Liver (tissue), 3 donors: ENCODE results near the gene CCR5AS.

Experiments used
- FOXA1 ChIP-seq: IDR thresholded peaks from 2 replicates; pipeline ENCODE4 v1.6.1; 2016; ENCODE audit warnings: antibody characterized with exemption
- HNF4G ChIP-seq: IDR thresholded peaks from 2 replicates; pipeline ENCODE4 v1.6.1; 2016; ENCODE audit warnings: antibody characterized with exemption
- JUND ChIP-seq, 2 donors: IDR thresholded peaks; 2 replicates each; pipeline ENCODE4 v1.6.1; 2016; ENCODE audit warnings: antibody characterized with exemption in 2 of 2
- YY1 ChIP-seq: IDR thresholded peaks from 2 replicates; pipeline ENCODE4 v1.6.1; 2016; ENCODE audit warnings: antibody characterized with exemption, mild to moderate bottlenecking
- TF ChIP-seq, protein P1 (sequence below): fragments of 150-350 bp; IDR thresholded peaks from 2 replicates; pipeline ENCODE4 v1.5.1; 2017; ENCODE audit warnings: improper control_type of control experiment, low read depth, low read length; ENCODE audit not compliant: missing input control
- donor health status: healthy.
- donor health status: healthy.

DNA sequence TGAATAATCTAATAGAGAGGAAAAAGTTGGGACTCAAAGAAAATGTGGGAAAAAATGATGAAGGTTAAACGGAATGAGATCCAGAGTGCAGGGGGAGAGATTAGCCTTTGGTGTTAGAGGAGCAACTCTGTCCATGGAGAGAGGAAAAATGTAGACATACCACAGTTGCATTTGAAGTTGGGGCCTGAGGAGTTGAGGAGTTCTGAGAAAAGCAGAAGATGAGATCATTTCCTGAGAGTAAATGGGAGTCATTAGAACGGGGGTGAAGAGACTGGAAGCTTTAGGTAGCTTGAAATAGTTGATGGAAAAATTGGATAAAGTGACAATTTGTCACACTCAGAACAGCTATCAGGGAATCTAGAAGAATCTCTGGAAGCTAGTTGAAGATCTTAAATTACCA, 7.3 kb downstream of the CCR5AS start:
- TF ChIP-seq JUND (IDR thresholded peaks at IDR 0.05) (no peak), HNF4G (no peak), YY1 (no peak), FOXA1 (no peak)
- TF ChIP-seq, protein P1, sequence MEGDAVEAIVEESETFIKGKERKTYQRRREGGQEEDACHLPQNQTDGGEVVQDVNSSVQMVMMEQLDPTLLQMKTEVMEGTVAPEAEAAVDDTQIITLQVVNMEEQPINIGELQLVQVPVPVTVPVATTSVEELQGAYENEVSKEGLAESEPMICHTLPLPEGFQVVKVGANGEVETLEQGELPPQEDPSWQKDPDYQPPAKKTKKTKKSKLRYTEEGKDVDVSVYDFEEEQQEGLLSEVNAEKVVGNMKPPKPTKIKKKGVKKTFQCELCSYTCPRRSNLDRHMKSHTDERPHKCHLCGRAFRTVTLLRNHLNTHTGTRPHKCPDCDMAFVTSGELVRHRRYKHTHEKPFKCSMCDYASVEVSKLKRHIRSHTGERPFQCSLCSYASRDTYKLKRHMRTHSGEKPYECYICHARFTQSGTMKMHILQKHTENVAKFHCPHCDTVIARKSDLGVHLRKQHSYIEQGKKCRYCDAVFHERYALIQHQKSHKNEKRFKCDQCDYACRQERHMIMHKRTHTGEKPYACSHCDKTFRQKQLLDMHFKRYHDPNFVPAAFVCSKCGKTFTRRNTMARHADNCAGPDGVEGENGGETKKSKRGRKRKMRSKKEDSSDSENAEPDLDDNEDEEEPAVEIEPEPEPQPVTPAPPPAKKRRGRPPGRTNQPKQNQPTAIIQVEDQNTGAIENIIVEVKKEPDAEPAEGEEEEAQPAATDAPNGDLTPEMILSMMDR: no peak
